B cell (primary cell): ENCODE results near the gene OXSR1.

ENCODE experiments used
- EZH2 ChIP-seq: IDR thresholded peaks from 2 replicates; pipeline ENCODE4 v1.6.1; 2012; ENCODE audit warnings: borderline replicate concordance, low read depth, mild to moderate bottlenecking, moderate library complexity, low read length; ENCODE audit not compliant: insufficient read depth, poor library complexity, severe bottlenecking
- TF ChIP-seq, protein P1 (sequence below): fragments of 200-600 bp; IDR thresholded peaks from one replicate; pipeline ENCODE4 v1.8.0; 2022; ENCODE audit warnings: antibody characterized with exemption, mild to moderate bottlenecking

DNA sequence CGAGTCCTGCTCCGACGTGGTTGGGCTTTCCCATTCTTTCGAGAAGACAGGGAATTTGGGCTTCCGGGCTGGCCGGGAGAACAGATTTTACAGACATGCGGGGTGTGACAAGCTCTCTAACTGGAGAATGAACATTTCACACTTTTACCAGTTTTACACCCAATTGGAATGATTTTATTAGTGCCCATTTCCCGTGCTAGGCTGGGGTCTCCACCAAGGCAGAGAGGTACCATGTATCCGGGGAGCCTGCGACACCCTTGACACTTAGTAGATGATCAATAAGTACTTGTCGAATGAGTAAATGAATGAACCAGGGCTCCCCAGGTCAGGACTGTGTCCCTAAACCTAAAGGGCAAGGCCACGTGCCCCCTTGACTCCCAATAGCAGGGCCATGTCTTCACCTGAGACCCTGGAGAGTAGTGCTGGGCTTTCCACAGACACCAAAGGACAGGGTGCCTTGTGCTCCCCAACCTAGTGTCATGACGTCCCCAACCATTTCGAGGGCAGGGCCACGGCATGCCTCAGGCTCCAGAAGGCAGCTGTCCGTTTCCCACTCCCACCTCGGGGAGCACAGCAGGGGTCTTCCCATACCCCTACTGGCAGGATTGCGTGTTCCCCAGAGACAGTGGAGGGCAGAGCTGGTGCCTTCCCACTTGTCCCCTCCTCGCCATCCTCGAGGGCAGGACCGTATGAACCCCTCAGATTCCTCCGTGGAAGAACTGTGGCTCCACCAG lies 27.6 kb upstream of the OXSR1 start:
- TF ChIP-seq, protein P1, sequence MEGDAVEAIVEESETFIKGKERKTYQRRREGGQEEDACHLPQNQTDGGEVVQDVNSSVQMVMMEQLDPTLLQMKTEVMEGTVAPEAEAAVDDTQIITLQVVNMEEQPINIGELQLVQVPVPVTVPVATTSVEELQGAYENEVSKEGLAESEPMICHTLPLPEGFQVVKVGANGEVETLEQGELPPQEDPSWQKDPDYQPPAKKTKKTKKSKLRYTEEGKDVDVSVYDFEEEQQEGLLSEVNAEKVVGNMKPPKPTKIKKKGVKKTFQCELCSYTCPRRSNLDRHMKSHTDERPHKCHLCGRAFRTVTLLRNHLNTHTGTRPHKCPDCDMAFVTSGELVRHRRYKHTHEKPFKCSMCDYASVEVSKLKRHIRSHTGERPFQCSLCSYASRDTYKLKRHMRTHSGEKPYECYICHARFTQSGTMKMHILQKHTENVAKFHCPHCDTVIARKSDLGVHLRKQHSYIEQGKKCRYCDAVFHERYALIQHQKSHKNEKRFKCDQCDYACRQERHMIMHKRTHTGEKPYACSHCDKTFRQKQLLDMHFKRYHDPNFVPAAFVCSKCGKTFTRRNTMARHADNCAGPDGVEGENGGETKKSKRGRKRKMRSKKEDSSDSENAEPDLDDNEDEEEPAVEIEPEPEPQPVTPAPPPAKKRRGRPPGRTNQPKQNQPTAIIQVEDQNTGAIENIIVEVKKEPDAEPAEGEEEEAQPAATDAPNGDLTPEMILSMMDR = no peak
- no peak for TF ChIP-seq EZH2
